ENCODE results near the gene MYH15. TPM values are rescaled to one million over a fixed set of nuclear protein-coding genes. Genes with fewer than 3 reads are reported as not detected.

MYH15 gene
- total RNA-seq, 4 donors from 2014 or later, result 0.08 to 0.11 (median 0.10) TPM; not detected in 1

DNA sequence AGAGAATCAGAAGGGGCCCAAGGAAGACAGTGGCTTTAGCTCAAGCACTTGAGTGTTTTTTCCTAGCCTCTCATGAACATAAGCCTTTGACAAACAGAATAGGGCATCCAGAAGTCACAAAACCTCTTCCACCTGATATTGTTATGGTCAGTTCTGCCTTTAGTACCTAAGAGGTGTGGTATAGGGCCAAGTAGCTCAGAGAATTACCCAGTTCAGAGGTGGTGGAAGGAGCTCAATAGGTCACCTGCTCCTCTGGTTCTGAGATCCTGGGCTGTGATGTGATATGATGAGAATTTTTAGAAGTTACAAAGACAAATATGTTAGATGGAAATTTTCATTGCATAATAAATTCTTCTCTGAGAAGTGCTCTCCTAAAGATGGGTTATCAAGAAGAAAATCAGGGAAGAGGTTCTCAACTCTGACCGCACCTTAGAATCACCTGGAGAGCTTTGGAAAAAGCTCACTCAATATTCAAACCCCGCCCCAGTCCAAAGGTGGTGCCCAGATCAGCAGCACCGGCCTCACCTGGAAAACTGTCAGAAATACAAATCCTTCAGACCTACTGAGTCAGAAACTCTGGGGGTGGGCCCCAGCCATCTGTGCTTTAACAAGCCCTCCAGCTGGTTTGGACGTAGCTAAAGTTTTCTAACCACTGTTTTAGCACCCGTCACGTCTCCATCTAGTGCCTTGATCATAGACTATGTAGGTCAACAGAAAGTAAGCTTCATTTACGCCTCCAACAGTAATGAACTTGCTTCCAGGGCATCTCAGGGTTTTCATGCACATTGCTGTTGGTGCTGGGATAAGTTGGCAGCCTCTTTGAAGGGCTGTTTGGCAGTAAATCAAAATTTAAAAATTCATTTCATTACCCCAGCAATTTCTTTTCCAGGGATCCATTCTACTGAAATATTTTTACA is 101.3 kb downstream of the MYH15 start:
- DNase-seq, result no peak
- Histone ChIP-seq H3K27ac (no peak overlapping the region), H3K27me3 (no peaks in the 10 kb centered on the region), H3K4me1 (peaks cover 9 to 11% of the 10 kb centered on the region in 2 donors), H3K9me3 (no peaks in the 10 kb centered on the region), H3K36me3 (no peaks in the 10 kb centered on the region), H3K4me3 (replicated peaks in 1 of 3) (no peak overlapping the region)
- TF ChIP-seq POLR2A (IDR thresholded peaks at IDR 0.05) (no peak), CTCF (IDR thresholded peaks at IDR 0.05) (no peak)
- intact Hi-C loops (cut with DNase I), result no loop called here
- WGBS, 2 donors, result 92 to 97% methylated on average over 7 of the region's 7 CpGs

- H3K27ac ChIP-seq, result no peak overlapping the region
Observed at GRCh38 chr3:108407886-108408285, 102.5 kb downstream of the MYH15 start.

DNA sequence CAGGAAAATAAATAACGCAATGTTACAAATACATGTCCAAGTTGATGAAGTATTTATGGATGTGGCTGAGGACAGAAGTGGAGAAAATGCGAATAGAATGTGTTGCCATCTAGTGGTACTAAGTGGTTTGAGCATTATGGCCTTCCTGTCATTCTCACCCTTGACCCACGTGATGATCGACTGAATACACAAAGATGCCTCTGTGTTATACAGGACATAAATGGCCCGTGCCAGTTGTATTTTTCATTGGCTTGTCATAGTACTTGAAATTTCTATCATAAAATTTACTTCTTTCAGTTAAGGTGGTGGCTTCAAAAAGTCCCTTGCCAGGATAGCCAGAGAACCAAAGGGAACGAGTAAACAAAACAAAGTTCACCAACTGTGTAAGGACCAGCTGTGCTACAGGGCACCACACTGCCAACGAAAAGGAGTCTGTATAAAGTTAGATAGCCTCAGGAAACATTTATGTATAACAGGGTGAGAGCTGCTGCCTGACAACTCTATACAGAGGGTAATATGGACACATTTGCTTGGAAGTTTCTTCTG is 103.7 kb downstream of the MYH15 start:
- Histone ChIP-seq H3K4me3 (replicated peaks in 1 of 3) (no peak overlapping the region), H3K27ac (no peak overlapping the region), H3K36me3 (no peaks in the 10 kb centered on the region), H3K4me1 (peaks cover 10 to 14% of the 10 kb centered on the region in 2 donors), H3K27me3 (no peaks in the 10 kb centered on the region), H3K9me3 (no peaks in the 10 kb centered on the region)
- peak in 5 of 6 experiments; percentile 49 to 59 (median 58) for TF ChIP-seq CTCF (IDR thresholded peaks at IDR 0.05)
- TF ChIP-seq POLR2A (IDR thresholded peaks at IDR 0.05), result no peak
- intact Hi-C loops (cut with DNase I), result no loop called here
- WGBS, 2 donors, result 16 to 55% methylated on average over 7 of the region's 7 CpGs
- DNase-seq, result peak; percentile 17 to 36

More at GRCh38 chr3:108407886-108408285, 102.5 kb downstream of the MYH15 start:
- H3K4me1 ChIP-seq, result peaks cover 10 to 14% of the 10 kb centered on the region in 2 donors
- H3K9me3 ChIP-seq, result no peaks in the 10 kb centered on the region
- 76 to 78% methylated on average over 3 of the region's 3 CpGs for WGBS, 2 donors
- no peak for DNase-seq
- H3K36me3 ChIP-seq, result no peaks in the 10 kb centered on the region
- no peaks in the 10 kb centered on the region for H3K27me3 ChIP-seq
- no peak overlapping the region for H3K4me3 ChIP-seq (replicated peaks in 1 of 3)
- TF ChIP-seq POLR2A (IDR thresholded peaks at IDR 0.05), result no peak
- TF ChIP-seq CTCF (IDR thresholded peaks at IDR 0.05), result no peak
- intact Hi-C loops (cut with DNase I), result no loop called here

GRCh38 chr3:108406063-108406660 is 104.2 kb downstream of the MYH15 start:
- WGBS, 2 donors, result 79 to 81% methylated on average over 3 of the region's 3 CpGs
- no peaks in the 10 kb centered on the region for H3K27me3 ChIP-seq
- H3K4me3 ChIP-seq (replicated peaks in 1 of 3), result no peak overlapping the region
- H3K4me1 ChIP-seq, result peaks cover 10 to 14% of the 10 kb centered on the region in 2 donors
- DNase-seq, result no peak
- intact Hi-C loops (cut with DNase I), result no loop called here
- no peaks in the 10 kb centered on the region for H3K36me3 ChIP-seq
- no peaks in the 10 kb centered on the region for H3K9me3 ChIP-seq
- no peak for TF ChIP-seq CTCF (IDR thresholded peaks at IDR 0.05)
- TF ChIP-seq POLR2A (IDR thresholded peaks at IDR 0.05), result no peak
- no peak overlapping the region for H3K27ac ChIP-seq

All from thyroid gland (tissue), 4 donors.